Liver (tissue), 9 donors: ENCODE data around the gene PTGER2. TPM values are rescaled to one million over a fixed set of nuclear protein-coding genes. Genes with fewer than 3 reads are reported as not detected.

Experiments
- DNase-seq: peaks from one replicate; pipeline ENCODE4 v3.0.0-alpha.2; 2017; ENCODE audit warnings: low spot score
- H3K27ac ChIP-seq, 2 donors: one replicate each; pipeline ENCODE4 v1.7.0; 2013; ENCODE audit warnings: inconsistent platforms in 2 of 2, low read length in 2 of 2, control low read depth in 1 of 2, low read depth in 1 of 2, mild to moderate bottlenecking in 1 of 2
- H3K27me3 ChIP-seq, 4 donors: one replicate each; pipeline versions ENCODE4 v1.6.1 to v1.7.0; 2013; ENCODE audit warnings: low read length in 3 of 4, inconsistent platforms in 1 of 4, mild to moderate bottlenecking in 1 of 4, moderate library complexity in 1 of 4; ENCODE audit not compliant: control insufficient read depth in 4 of 4, insufficient read depth in 4 of 4
- H3K36me3 ChIP-seq, 4 donors: one replicate each; pipeline versions ENCODE4 v1.6.1 to v1.7.0; 2013; ENCODE audit warnings: low read length in 3 of 4, mild to moderate bottlenecking in 3 of 4, low read depth in 1 of 4, moderate library complexity in 1 of 4; ENCODE audit not compliant: control insufficient read depth in 4 of 4, insufficient read depth in 3 of 4
- H3K4me1 ChIP-seq, 4 donors: one replicate each; pipeline versions ENCODE4 v1.6.1 to v1.7.0; 2013; ENCODE audit warnings: low read length in 3 of 4, mild to moderate bottlenecking in 3 of 4, moderate library complexity in 1 of 4; ENCODE audit not compliant: control insufficient read depth in 4 of 4, insufficient read depth in 4 of 4
- H3K4me3 ChIP-seq, 3 donors: one replicate each; pipeline versions ENCODE4 v1.6.1 to v1.7.0; 2013; ENCODE audit warnings: low read length in 3 of 3, control low read depth in 1 of 3, low read depth in 1 of 3, mild to moderate bottlenecking in 1 of 3
- H3K9ac ChIP-seq, 2 donors: one replicate each; pipeline ENCODE4 v1.7.0; 2013; ENCODE audit warnings: low read length in 2 of 2, mild to moderate bottlenecking in 2 of 2, moderate library complexity in 2 of 2, control low read depth in 1 of 2, low read depth in 1 of 2
- H3K9me3 ChIP-seq, 4 donors: one replicate each; pipeline versions ENCODE4 v1.6.1 to v1.7.0; 2013; ENCODE audit warnings: low read length in 3 of 4; ENCODE audit not compliant: control insufficient read depth in 4 of 4
- CTCF ChIP-seq: fragments of 150-350 bp; IDR thresholded peaks from 2 replicates; pipeline ENCODE4 v1.5.1; 2017; ENCODE audit warnings: improper control_type of control experiment, low read depth, low read length; ENCODE audit not compliant: missing input control
- EGR1 ChIP-seq, 2 donors: IDR thresholded peaks; 2 replicates each; pipeline ENCODE4 v1.6.1; 2016 to 2018; ENCODE audit warnings: antibody characterized with exemption in 2 of 2, low read depth in 2 of 2
- FOXA2 ChIP-seq: IDR thresholded peaks from 2 replicates; pipeline ENCODE4 v1.6.1; 2016; ENCODE audit warnings: antibody characterized with exemption
- HNF4G ChIP-seq: IDR thresholded peaks from 2 replicates; pipeline ENCODE4 v1.6.1; 2016; ENCODE audit warnings: antibody characterized with exemption
- MAX ChIP-seq: IDR thresholded peaks from 2 replicates; pipeline ENCODE4 v1.6.1; 2016; ENCODE audit warnings: antibody characterized with exemption
- REST ChIP-seq: IDR thresholded peaks from 2 replicates; pipeline ENCODE4 v1.6.1; 2016; ENCODE audit warnings: antibody characterized with exemption, mild to moderate bottlenecking
- RXRA ChIP-seq, 2 donors: IDR thresholded peaks; 2 replicates each; pipeline ENCODE4 v1.6.1; 2017 to 2018; ENCODE audit warnings: antibody characterized with exemption in 2 of 2, mild to moderate bottlenecking in 1 of 2
- SP1 ChIP-seq: IDR thresholded peaks from 2 replicates; pipeline ENCODE4 v1.6.1; 2018; ENCODE audit warnings: antibody characterized with exemption, mild to moderate bottlenecking
- TAF1 ChIP-seq: conservative IDR thresholded peaks from 2 replicates; pipeline ENCODE4 v1.6.1; 2016; ENCODE audit warnings: antibody characterized with exemption, mild to moderate bottlenecking
- WGBS: extraction: QIAGEN DNeasy Blood & Tissue Kit; methylation state at CpG from one replicate; pipeline ENCODE4 v1.1.7; 2013; 5-methylcytosine and 5-hydroxymethylcytosine counted together
- polyA plus RNA-seq, 2 donors: library from polyadenylated mRNA; stranded (reverse) in 1 of 2; unstranded in 1 of 2; fragments of 200-250 nt in 1 of 2; fragments of >200 nt in 1 of 2; fragmentation: Nextera tagmentation in 1 of 2; extraction: Ambion mirVana in 1 of 2; gene quantifications; one replicate each; pipeline versions ENCODE4 v1.2.1 to v1.2.3, GENCODE V29; 2013 to 2015
- total RNA-seq, 2 donors: library from RNA; depleted of rRNA; stranded (reverse); fragments of >200 nt; gene quantifications; one replicate each; pipeline ENCODE4 v1.2.3, GENCODE V29; 2014
- donor health status: healthy.
- donor health status: healthy.
- donor health status: healthy.
- donor health status: healthy.
- donor health status: healthy.

PTGER2 gene
- total and polyA plus RNA-seq, 4 donors = 0.36 to 1.9 (median 0.81) TPM

- H3K4me3 ChIP-seq = peak within 1 kb of the TSS in 2 of 3 donors; percentile 29 to 37
- peak within 1 kb of the TSS in 1 of 2 donors; percentile 8 for H3K27ac ChIP-seq
- no peak within 1 kb of the TSS for H3K9ac ChIP-seq
- H3K4me1 ChIP-seq = peaks cover 2 to 15% (median 7%) of the 10 kb centered on the region in 4 donors
- TF ChIP-seq CTCF = no peak
- TF ChIP-seq HNF4G = no peak
- TF ChIP-seq RXRA (IDR thresholded peaks at IDR 0.05) = no peak
- TF ChIP-seq FOXA2 = no peak
- H3K36me3 ChIP-seq = no peaks in the 10 kb centered on the region
- no peaks in the 10 kb centered on the region for H3K9me3 ChIP-seq
- 4% methylated on average over 63 of the region's 63 CpGs for WGBS
- H3K27me3 ChIP-seq = peaks cover 0 to 11% (median 6%) of the 10 kb centered on the region in 4 donors
- DNase-seq = no peak
Observed at GRCh38 chr14:52267501-52268278, 46.4 kb upstream of the PTGER2 start, which contains the start of gene PTGDR. Gene PTGDR, plus strand, starts transcription at chr14:52267698. Its CDS starts 117 bp downstream, at chr14:52267815.

GRCh38 chr14:52268279-52269061 lies 45.6 kb upstream of the PTGER2 start:
- no peak for TF ChIP-seq TAF1
- TF ChIP-seq SP1 = no peak
- TF ChIP-seq MAX = no peak
- TF ChIP-seq EGR1 (IDR thresholded peaks at IDR 0.05; ENCODE audit: low read depth in 2 of 2) = no peak
- TF ChIP-seq RXRA (IDR thresholded peaks at IDR 0.05) = no peak
- TF ChIP-seq CTCF = no peak
- no peak for TF ChIP-seq HNF4G
- TF ChIP-seq REST = no peak
- DNase-seq = no peak
- no peaks in the 10 kb centered on the region for H3K9me3 ChIP-seq
- peaks cover 0 to 11% (median 6%) of the 10 kb centered on the region in 4 donors for H3K27me3 ChIP-seq
- peak overlapping the region in 2 of 3 donors; percentile 29 to 37 for H3K4me3 ChIP-seq
- no peaks in the 10 kb centered on the region for H3K36me3 ChIP-seq
- WGBS = 2% methylated on average over 54 of the region's 54 CpGs
- peaks cover 2 to 15% (median 7%) of the 10 kb centered on the region in 4 donors for H3K4me1 ChIP-seq
- no peak overlapping the region for H3K9ac ChIP-seq
- H3K27ac ChIP-seq = peak overlapping the region in 1 of 2 donors; percentile 8
